Measurements from ENCODE around the gene WNK2. TPM values are rescaled to one million over a fixed set of nuclear protein-coding genes. Genes with fewer than 3 reads are reported as not detected.

WNK2 gene
- total RNA-seq, 3 donors from 2014 or later: 2.7 to 3.3 (median 3.0) TPM

DNA sequence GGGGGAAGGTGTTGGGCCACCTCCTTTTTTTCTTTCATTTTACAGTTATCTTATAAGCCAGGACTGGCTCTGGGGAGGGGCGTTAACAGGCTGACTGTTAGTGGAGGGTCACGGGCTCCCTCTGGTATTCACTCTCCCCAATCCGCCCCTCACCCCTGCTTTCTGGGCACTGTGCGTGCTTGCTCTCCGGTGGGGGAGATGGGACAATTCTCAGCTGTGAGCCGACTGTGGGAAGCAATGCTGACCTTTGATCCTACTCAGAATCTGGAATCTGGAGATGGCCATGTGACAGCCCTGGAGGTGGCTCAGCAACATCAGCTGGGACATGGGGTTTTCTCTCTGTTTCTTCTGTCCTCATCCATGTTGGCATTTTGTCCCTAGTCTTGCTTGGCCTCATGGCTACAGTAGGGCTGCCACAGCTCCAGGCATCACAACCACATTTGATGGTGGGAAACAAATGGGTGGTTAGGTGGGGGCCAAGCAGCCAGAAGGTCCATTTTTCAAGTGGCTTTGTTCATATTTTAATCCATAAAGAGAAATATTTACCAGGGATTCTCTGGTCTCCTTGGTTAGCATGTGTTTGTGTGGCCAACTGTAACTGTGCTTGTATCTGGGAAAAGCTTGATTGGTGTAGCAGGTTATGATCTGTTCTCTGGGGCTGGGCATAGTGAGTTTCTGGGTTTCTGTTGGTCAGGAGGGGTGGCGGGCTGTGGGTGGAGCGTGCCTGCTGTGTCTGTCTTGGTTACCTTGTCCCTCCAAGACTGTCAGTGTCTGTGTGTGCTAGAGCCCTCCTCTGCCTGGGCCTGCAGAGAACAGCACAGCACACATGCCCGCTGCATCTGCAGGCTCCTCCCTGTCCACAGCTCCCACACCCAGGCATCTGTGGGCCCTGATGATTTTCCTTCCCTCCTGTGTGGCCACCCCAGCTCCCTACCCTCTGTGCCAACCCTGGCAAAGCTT is 12.4 kb downstream of the WNK2 start:
- H3K4me1 Mint-ChIP-seq (ENCODE audit: low read depth): no peaks in the 10 kb centered on the region
- ATAC-seq (no peak), DNase-seq (no peak)
- no peak overlapping the region for H3K4me3 Mint-ChIP-seq
- no peaks in the 10 kb centered on the region for H3K36me3 Mint-ChIP-seq (ENCODE audit: insufficient read depth)
- H3K9me3 Mint-ChIP-seq: no peaks in the 10 kb centered on the region
- H3K27me3 Mint-ChIP-seq (ENCODE audit: low read depth): peaks cover 1% of the 10 kb centered on the region

DNA sequence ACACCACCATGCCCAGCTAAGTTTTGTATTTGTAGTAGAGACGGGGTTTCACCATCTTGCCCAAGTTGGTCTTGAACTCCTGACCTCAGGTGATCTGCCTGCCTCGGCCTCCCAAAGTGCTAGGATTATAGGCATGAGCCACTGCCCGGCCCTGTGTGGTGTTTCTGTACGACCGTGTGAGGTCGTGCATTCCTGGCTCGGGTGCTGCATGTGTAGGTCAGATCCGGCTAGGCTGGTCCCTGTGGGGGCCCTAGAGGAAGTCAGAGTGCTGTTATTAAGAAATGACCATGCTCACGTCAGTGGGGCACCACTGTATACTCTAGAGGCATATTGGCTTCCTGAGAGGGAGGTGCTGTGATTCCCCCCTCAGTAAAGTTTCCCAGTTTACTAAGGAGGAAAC is 13.7 kb downstream of the WNK2 start:
- no peak overlapping the region for H3K4me3 Mint-ChIP-seq
- H3K27me3 Mint-ChIP-seq (ENCODE audit: low read depth): no peaks in the 10 kb centered on the region
- DNase-seq: no peak
- no peaks in the 10 kb centered on the region for H3K9me3 Mint-ChIP-seq
- H3K4me1 Mint-ChIP-seq (ENCODE audit: low read depth): no peaks in the 10 kb centered on the region
- ATAC-seq: no peak
- no peaks in the 10 kb centered on the region for H3K36me3 Mint-ChIP-seq (ENCODE audit: insufficient read depth)

- no peak for DNase-seq
- H3K9me3 Mint-ChIP-seq: no peaks in the 10 kb centered on the region
- H3K27me3 Mint-ChIP-seq (ENCODE audit: low read depth): no peaks in the 10 kb centered on the region
- H3K4me1 Mint-ChIP-seq (ENCODE audit: low read depth): no peaks in the 10 kb centered on the region
- no peak overlapping the region for H3K4me3 Mint-ChIP-seq
- ATAC-seq: no peak
- H3K36me3 Mint-ChIP-seq (ENCODE audit: insufficient read depth): no peaks in the 10 kb centered on the region
These were observed 14.3 kb downstream of the WNK2 start for GRCh38 chr9:93198117-93198837.

DNA sequence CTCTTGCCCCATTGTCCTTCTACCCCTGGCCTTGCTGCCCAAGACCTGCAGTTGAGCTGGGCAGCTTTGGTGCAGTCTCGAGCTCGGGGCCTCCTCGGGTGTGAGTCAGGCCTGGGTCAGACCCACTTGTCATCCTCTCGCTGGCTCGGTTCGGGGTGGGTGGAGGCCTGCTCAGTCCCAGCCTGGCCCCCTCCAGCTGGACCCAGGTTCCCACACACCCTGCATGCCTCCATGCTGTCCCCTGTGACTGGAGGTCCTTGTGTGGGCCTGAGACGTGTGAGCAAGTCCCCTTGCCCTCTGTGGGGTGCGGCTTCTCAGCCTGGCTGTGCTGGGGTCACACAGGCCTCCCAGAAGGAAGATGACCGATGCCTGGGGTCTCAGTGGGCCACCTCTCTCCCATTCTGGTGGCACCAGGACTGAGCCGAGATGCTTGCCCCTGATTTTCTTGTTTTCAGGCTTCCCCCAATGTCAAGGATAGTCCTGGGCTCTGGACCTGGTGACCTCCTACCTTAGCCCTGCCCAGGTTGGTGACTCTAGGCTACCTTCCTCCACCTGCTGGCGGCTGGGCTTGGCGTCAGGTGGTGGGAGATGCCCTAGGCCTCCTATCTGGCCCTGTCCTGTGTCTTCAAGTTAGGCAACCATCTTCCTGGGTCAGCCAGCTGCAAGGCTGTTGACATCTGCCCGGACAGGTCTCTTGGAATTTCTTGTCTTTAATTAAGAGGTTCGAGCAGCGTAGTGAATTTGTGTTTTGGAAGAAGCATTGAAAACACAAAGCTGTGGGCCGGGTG is 15.1 kb downstream of the WNK2 start:
- no peaks in the 10 kb centered on the region for H3K36me3 Mint-ChIP-seq (ENCODE audit: insufficient read depth)
- no peaks in the 10 kb centered on the region for H3K4me1 Mint-ChIP-seq (ENCODE audit: low read depth)
- DNase-seq (no peak), ATAC-seq (no peak)
- no peaks in the 10 kb centered on the region for H3K9me3 Mint-ChIP-seq
- no peaks in the 10 kb centered on the region for H3K27me3 Mint-ChIP-seq (ENCODE audit: low read depth)
- no peak overlapping the region for H3K4me3 Mint-ChIP-seq

DNA sequence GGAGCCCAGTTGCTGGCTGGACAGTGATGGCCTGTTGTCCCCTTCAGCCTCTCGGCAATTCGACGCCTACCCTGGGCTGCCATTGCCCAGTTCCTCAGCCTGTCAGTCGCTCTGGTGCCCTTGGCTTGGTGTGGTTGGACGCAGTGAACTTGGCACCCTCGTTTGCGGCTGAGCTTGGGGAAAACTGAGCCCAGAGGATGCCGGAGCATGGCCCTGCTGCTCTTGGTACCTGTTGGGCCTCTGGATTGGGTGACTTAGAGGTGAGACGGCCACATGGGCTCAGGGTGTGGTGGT is 16.5 kb downstream of the WNK2 start:
- Mint-ChIP-seq H3K36me3 (ENCODE audit: insufficient read depth) (no peaks in the 10 kb centered on the region), H3K9me3 (no peaks in the 10 kb centered on the region), H3K4me1 (ENCODE audit: low read depth) (peaks cover 5% of the 10 kb centered on the region), H3K27me3 (ENCODE audit: low read depth) (no peaks in the 10 kb centered on the region), H3K4me3 (no peak overlapping the region)
- DNase-seq (no peak), ATAC-seq (no peak)

GRCh38 chr9:93200989-93201334 is 17.0 kb downstream of the WNK2 start:
- no peaks in the 10 kb centered on the region for H3K27me3 Mint-ChIP-seq (ENCODE audit: low read depth)
- no peaks in the 10 kb centered on the region for H3K9me3 Mint-ChIP-seq
- no peaks in the 10 kb centered on the region for H3K36me3 Mint-ChIP-seq (ENCODE audit: insufficient read depth)
- no peak for DNase-seq
- no peak overlapping the region for H3K4me3 Mint-ChIP-seq
- peaks cover 5% of the 10 kb centered on the region for H3K4me1 Mint-ChIP-seq (ENCODE audit: low read depth)
- ATAC-seq: no peak

GRCh38 chr9:93203026-93203717 is 19.2 kb downstream of the WNK2 start:
- H3K27me3 Mint-ChIP-seq (ENCODE audit: low read depth): no peaks in the 10 kb centered on the region
- H3K9me3 Mint-ChIP-seq: no peaks in the 10 kb centered on the region
- H3K36me3 Mint-ChIP-seq (ENCODE audit: insufficient read depth): no peaks in the 10 kb centered on the region
- H3K4me3 Mint-ChIP-seq: no peak overlapping the region
- peaks cover 5% of the 10 kb centered on the region for H3K4me1 Mint-ChIP-seq (ENCODE audit: low read depth)
- ATAC-seq: no peak
- DNase-seq: no peak

DNA sequence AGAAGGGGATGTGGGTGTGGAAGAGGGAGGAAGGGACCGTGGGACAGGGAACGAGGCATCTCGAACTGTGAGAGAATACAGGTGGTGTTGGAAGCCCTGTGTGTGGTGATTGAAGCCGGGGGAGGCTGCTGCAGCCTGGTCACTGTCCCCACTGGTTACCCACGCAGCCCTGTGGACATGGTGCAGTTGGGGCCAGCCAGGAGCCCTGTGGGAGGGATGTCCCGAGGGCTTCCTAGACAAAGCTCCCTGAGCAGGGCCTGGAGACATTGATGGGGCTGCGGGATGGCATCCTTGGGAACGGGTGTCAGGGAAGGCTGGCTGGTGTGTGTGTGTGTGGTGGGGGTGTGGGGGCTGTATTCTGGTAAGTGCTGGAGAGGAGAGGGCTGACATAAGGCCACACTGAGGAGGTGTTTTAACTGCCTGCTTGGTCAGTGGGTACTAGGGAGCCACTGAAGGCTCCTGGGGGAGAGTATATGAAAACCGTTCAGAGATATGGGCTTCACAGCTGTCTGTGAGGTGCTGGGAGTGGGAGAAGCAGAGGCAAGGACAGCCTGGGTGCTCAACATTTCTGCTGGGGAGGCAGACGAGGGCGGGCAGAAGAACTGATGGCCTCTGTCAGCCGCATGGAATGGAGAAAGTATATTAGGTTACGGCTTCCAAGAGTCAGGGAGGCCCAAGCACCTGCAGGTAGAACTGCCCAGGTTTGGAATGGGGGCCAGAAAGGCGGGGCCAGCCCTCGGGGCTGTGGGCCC is 20.0 kb downstream of the WNK2 start:
- DNase-seq (no peak), ATAC-seq (no peak)
- H3K9me3 Mint-ChIP-seq: no peaks in the 10 kb centered on the region
- H3K4me3 Mint-ChIP-seq: no peak overlapping the region
- H3K36me3 Mint-ChIP-seq (ENCODE audit: insufficient read depth): no peaks in the 10 kb centered on the region
- H3K27me3 Mint-ChIP-seq (ENCODE audit: low read depth): no peaks in the 10 kb centered on the region
- peaks cover 5% of the 10 kb centered on the region for H3K4me1 Mint-ChIP-seq (ENCODE audit: low read depth)

DNA sequence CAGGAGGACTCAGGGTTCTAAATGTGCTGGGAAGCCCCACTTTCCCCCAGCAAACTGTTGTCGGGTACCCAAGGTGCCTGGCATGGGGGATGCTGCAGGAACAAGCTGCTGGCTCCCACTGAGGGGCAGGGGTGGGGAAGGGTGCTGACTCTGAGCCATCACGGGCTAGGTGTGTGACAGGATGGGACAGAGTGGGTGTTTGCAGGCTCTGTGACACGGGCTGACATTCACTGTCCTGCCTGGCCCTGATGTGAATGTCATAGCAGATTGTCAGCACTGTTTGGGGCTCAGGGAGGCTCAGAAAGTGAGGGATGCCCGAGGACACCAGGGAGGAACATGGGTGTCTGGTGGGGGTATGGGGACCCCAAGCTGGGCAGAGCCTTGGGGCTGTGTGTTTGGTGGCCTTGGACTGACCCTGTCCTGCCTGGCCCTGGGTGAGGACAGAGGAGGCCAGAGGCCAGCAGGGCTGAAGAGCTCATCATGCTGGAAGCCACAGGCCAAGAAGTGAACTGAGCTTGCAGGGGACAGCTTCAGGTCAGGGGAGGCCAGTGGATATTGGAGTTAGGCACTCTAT is 20.6 kb downstream of the WNK2 start:
- no peak for ATAC-seq
- no peak for DNase-seq

DNA sequence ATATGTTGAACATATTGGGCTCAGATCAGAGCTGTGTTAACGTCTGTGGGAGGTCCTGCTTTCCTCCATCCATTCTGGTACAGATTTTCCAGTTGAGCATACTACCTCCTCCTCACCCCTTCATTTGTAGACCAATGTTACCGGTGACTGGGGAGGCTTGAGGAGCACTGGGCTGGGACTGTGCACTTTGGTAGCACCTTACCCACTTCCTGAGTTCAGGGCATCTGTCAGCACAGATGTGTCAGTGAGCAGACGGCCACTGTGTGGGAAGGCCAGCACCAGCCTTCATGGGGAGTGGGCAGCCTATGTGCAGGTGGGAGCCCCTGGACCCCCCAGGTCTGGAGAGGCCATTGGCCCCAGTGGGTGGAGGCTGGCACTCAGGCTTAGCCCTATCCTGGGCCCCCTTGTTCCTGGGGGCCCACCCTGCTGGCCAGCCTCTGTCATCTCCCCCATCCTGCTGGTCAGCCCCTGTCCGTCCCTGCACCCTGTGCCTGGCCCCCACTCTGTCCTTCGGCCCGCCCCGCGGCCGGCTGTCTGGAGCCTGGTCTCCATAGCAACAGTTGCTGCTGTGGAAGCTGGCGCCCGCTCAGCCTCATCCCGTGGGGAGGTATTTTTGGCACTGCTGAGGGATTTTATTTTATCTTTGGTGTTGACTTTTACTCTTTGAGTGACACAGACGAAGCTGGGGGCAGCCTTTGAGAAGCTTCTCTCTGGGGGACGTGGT is 21.3 kb downstream of the WNK2 start:
- DNase-seq: no peak
- ATAC-seq: no peak
- Mint-ChIP-seq H3K9me3 (no peaks in the 10 kb centered on the region), H3K4me1 (ENCODE audit: low read depth) (peaks cover 5% of the 10 kb centered on the region), H3K4me3 (no peak overlapping the region), H3K36me3 (ENCODE audit: insufficient read depth) (no peaks in the 10 kb centered on the region), H3K27me3 (ENCODE audit: low read depth) (no peaks in the 10 kb centered on the region)

More for the DNA sequence above, 20.6 kb downstream of the WNK2 start:
- no peak overlapping the region for H3K4me3 Mint-ChIP-seq
- H3K36me3 Mint-ChIP-seq (ENCODE audit: insufficient read depth): no peaks in the 10 kb centered on the region
- no peaks in the 10 kb centered on the region for H3K27me3 Mint-ChIP-seq (ENCODE audit: low read depth)
- no peaks in the 10 kb centered on the region for H3K9me3 Mint-ChIP-seq
- H3K4me1 Mint-ChIP-seq (ENCODE audit: low read depth): peaks cover 5% of the 10 kb centered on the region

- no peak overlapping the region for H3K4me3 Mint-ChIP-seq
- no peaks in the 10 kb centered on the region for H3K27me3 Mint-ChIP-seq (ENCODE audit: low read depth)
- no peak for DNase-seq
- H3K36me3 Mint-ChIP-seq (ENCODE audit: insufficient read depth): no peaks in the 10 kb centered on the region
- no peaks in the 10 kb centered on the region for H3K9me3 Mint-ChIP-seq
- ATAC-seq: no peak
- peaks cover 5% of the 10 kb centered on the region for H3K4me1 Mint-ChIP-seq (ENCODE audit: low read depth)
These were observed 22.1 kb downstream of the WNK2 start for GRCh38 chr9:93205896-93206575.

GRCh38 chr9:93206576-93207155 is 22.7 kb downstream of the WNK2 start:
- no peak for DNase-seq

More at GRCh38 chr9:93206576-93207155, 22.7 kb downstream of the WNK2 start:
- no peak overlapping the region for H3K4me3 Mint-ChIP-seq
- no peaks in the 10 kb centered on the region for H3K36me3 Mint-ChIP-seq (ENCODE audit: insufficient read depth)
- peaks cover 5% of the 10 kb centered on the region for H3K4me1 Mint-ChIP-seq (ENCODE audit: low read depth)
- no peaks in the 10 kb centered on the region for H3K27me3 Mint-ChIP-seq (ENCODE audit: low read depth)
- no peaks in the 10 kb centered on the region for H3K9me3 Mint-ChIP-seq
- ATAC-seq: no peak

Measured in activated T-cell treated with anti-CD3 and anti-CD28 coated beads, Interleukin-2, amount 50 U/mL, for 4 hours (primary cell).